H1 (cell line): ENCODE measurements around the gene NPHP4. TPM values are rescaled to one million over a fixed set of nuclear protein-coding genes. Genes with fewer than 3 reads are reported as not detected.

Experiments used
- CTCF ChIA-PET: fragments of 300-600 bp; sonication (Branson Sonifier 250); formaldehyde crosslinking; loops from one replicate; lab custom pipeline; 2021; ENCODE audit not compliant: partially characterized antibody; lab: Charles Lee
- POLR2A ChIA-PET: fragments of 300-600 bp; sonication (Branson Sonifier 250); formaldehyde crosslinking; loops from one replicate; lab custom pipeline; 2021; ENCODE audit warnings: inconsistent platforms; ENCODE audit not compliant: partially characterized antibody; lab: Charles Lee
- DNase-seq, 2 experiments: peaks; one replicate each; pipeline versions ENCODE4 v3.0.0 to v3.0.0-alpha.2; 2010 to 2022; ENCODE audit warnings: low spot score in 2 of 2, low read depth in 1 of 2, mixed read lengths in 1 of 2
- FAIRE-seq: peaks from 2 replicates; lab custom pipeline; 2011; peaks lifted over from hg19 to GRCh38; lab: Jason Lieb, UNC
- H2AFZ ChIP-seq: 2 replicates; pipeline ENCODE4 v1.8.1; 2012; ENCODE audit warnings: low read length, inconsistent platforms
- H2AK5ac ChIP-seq: 2 replicates; pipeline ENCODE4 v1.6.1; 2013; ENCODE audit warnings: low read depth, low read length
- H2BK120ac ChIP-seq: replicated peaks from 2 replicates; pipeline ENCODE3; 2013; ENCODE audit warnings: low read depth, low read length, inconsistent platforms
- H2BK12ac ChIP-seq: 2 replicates; pipeline ENCODE4 v1.6.1; 2013; ENCODE audit warnings: low read depth, low read length
- H2BK15ac ChIP-seq: 2 replicates; pipeline ENCODE4 v1.6.1; 2013; ENCODE audit warnings: low read length
- H2BK20ac ChIP-seq: 2 replicates; pipeline ENCODE4 v1.6.1; 2013; ENCODE audit warnings: low read length
- H2BK5ac ChIP-seq: 2 replicates; pipeline ENCODE4 v1.6.1; 2013; ENCODE audit warnings: low read depth, low read length
- H3K14ac ChIP-seq: 2 replicates; pipeline ENCODE4 v1.6.1; 2013; ENCODE audit warnings: inconsistent platforms; ENCODE audit not compliant: insufficient read length
- H3K18ac ChIP-seq: 2 replicates; pipeline ENCODE4 v1.6.1; 2013; ENCODE audit warnings: low read length; ENCODE audit errors: extremely low read depth
- H3K23ac ChIP-seq: 2 replicates; pipeline ENCODE4 v1.6.1; 2013; ENCODE audit warnings: inconsistent platforms; ENCODE audit not compliant: insufficient read length
- H3K23me2 ChIP-seq: 2 replicates; pipeline ENCODE4 v1.6.1; 2013; ENCODE audit warnings: low read depth, low read length
- H3K27ac ChIP-seq: 2 replicates; pipeline ENCODE4 v1.6.1; 2011; ENCODE audit warnings: low read depth, low read length, inconsistent platforms
- H3K27me3 ChIP-seq, 4 experiments: replicated peaks in 1 of 4; 1 replicate in 1 of 4; 2 replicates in 3 of 4; pipeline versions ENCODE4 v1.6.1 to v1.8.1; 2011 to 2013; ENCODE audit warnings: low read length in 3 of 4, mild to moderate bottlenecking in 3 of 4, inconsistent platforms in 2 of 4, mixed read lengths in 2 of 4, moderate library complexity in 1 of 4; ENCODE audit not compliant: control insufficient read depth in 3 of 4, insufficient read depth in 3 of 4; ENCODE audit errors: extremely low read depth in 1 of 4
- H3K36me3 ChIP-seq, 4 experiments: 2 replicates each; pipeline versions ENCODE4 v1.6.1 to v1.8.1; 2011 to 2013; ENCODE audit warnings: mild to moderate bottlenecking in 4 of 4, low read length in 3 of 4, moderate library complexity in 2 of 4, control low read depth in 1 of 4, inconsistent platforms in 1 of 4; ENCODE audit not compliant: insufficient read depth in 4 of 4, control insufficient read depth in 2 of 4
- H3K4ac ChIP-seq: replicated peaks from 2 replicates; pipeline ENCODE3; 2013; ENCODE audit warnings: low read length, low read depth, mixed read lengths, inconsistent platforms; ENCODE audit not compliant: insufficient read length
- H3K4me1 ChIP-seq, 4 experiments: replicated peaks in 1 of 4; 1 replicate in 1 of 4; 2 replicates in 3 of 4; pipeline versions ENCODE4 v1.6.1 to v1.8.1; 2011 to 2013; ENCODE audit warnings: low read length in 3 of 4, inconsistent platforms in 2 of 4, mixed read lengths in 1 of 4; ENCODE audit not compliant: insufficient read depth in 4 of 4, control insufficient read depth in 3 of 4
- H3K4me2 ChIP-seq, 2 experiments: 2 replicates each; pipeline versions ENCODE4 v1.6.1 to v1.8.1; 2011 to 2013; ENCODE audit warnings: low read depth in 2 of 2, low read length in 2 of 2, control low read depth in 1 of 2, inconsistent platforms in 1 of 2, mild to moderate bottlenecking in 1 of 2; ENCODE audit not compliant: insufficient read depth in 1 of 2
- H3K4me3 ChIP-seq, 4 experiments: fragments of 200-600, 300-600 bp in 1 of 4; sonication (generic), shearing (Covaris generic), sonication (Bioruptor Twin) in 1 of 4; 2 replicates each; pipeline versions ENCODE4 v1.5.1 to v1.8.1; 2011 to 2016; ENCODE audit warnings: low read length in 4 of 4, low read depth in 3 of 4, control low read depth in 2 of 4, inconsistent platforms in 2 of 4, mild to moderate bottlenecking in 2 of 4, mixed read lengths in 1 of 4, moderate library complexity in 1 of 4; ENCODE audit not compliant: insufficient read depth in 2 of 4; ENCODE audit errors: extremely low read depth in 1 of 4
- H3K56ac ChIP-seq: replicated peaks from 2 replicates; pipeline ENCODE3; 2013; ENCODE audit warnings: low read depth, mild to moderate bottlenecking, mixed read lengths, low read length, inconsistent platforms; ENCODE audit not compliant: insufficient read length
- H3K79me1 ChIP-seq: 2 replicates; pipeline ENCODE4 v1.6.1; 2013; ENCODE audit warnings: low read depth, low read length, control low read depth
- H3K79me2 ChIP-seq, 2 experiments: 2 replicates each; pipeline versions ENCODE4 v1.6.1 to v1.8.1; 2012 to 2013; ENCODE audit warnings: low read length in 2 of 2, mild to moderate bottlenecking in 2 of 2, inconsistent platforms in 1 of 2; ENCODE audit not compliant: insufficient read depth in 2 of 2, control insufficient read depth in 1 of 2
- H3K9ac ChIP-seq, 4 experiments: replicated peaks in 1 of 4; 1 replicate in 1 of 4; 2 replicates in 3 of 4; pipeline versions ENCODE4 v1.6.1 to v1.8.1; 2011 to 2013; ENCODE audit warnings: low read depth in 3 of 4, low read length in 3 of 4, control low read depth in 2 of 4, mild to moderate bottlenecking in 2 of 4, moderate library complexity in 2 of 4, inconsistent platforms in 1 of 4; ENCODE audit errors: extremely low read depth in 1 of 4
- H3K9me3 ChIP-seq, 2 experiments: 2 replicates each; pipeline versions ENCODE4 v1.6.1 to v1.8.1; 2012 to 2013; ENCODE audit warnings: mild to moderate bottlenecking in 2 of 2, moderate library complexity in 2 of 2, control low read depth in 1 of 2, inconsistent platforms in 1 of 2, low read depth in 1 of 2, low read length in 1 of 2, mixed read lengths in 1 of 2; ENCODE audit not compliant: insufficient read depth in 2 of 2
- H4K20me1 ChIP-seq, 2 experiments: replicated peaks in 1 of 2; 2 replicates each; pipeline versions ENCODE3 to v1.8.1; 2011 to 2013; ENCODE audit warnings: inconsistent platforms in 2 of 2, low read length in 2 of 2, mild to moderate bottlenecking in 1 of 2; ENCODE audit not compliant: insufficient read depth in 2 of 2, control insufficient read depth in 1 of 2
- H4K5ac ChIP-seq: 2 replicates; pipeline ENCODE4 v1.6.1; 2013; ENCODE audit warnings: low read length, low read depth, mixed read lengths, inconsistent platforms; ENCODE audit not compliant: insufficient read length
- H4K8ac ChIP-seq: 2 replicates; pipeline ENCODE4 v1.8.0; 2013; ENCODE audit warnings: mild to moderate bottlenecking, moderate library complexity, low read length, inconsistent platforms; ENCODE audit not compliant: insufficient read depth; ENCODE audit errors: extremely low read depth
- H4K91ac ChIP-seq: replicated peaks from 2 replicates; pipeline ENCODE3; 2013; ENCODE audit warnings: low read length, mixed read lengths, inconsistent platforms; ENCODE audit not compliant: insufficient read length
- ASH2L ChIP-seq: fragments of 200-600, 300-600 bp; sonication (generic); IDR thresholded peaks from one replicate; pipeline ENCODE4 v1.7.1; 2017; ENCODE audit warnings: low read length
- BACH1 ChIP-seq: IDR thresholded peaks from 2 replicates; pipeline ENCODE4 v1.6.1; 2012; ENCODE audit warnings: low read length, improper control_type of control experiment
- HDAC2 ChIP-seq, 2 experiments: fragments of 300-600 bp in 1 of 2; sonication (generic) in 1 of 2; IDR thresholded peaks; 2 replicates each; pipeline ENCODE4 v1.6.1; 2011 to 2012; ENCODE audit warnings: low read depth in 2 of 2, low read length in 2 of 2, mild to moderate bottlenecking in 2 of 2, moderate library complexity in 2 of 2, borderline replicate concordance in 1 of 2, inconsistent platforms in 1 of 2
- JUND ChIP-seq: IDR thresholded peaks from 2 replicates; pipeline ENCODE4 v1.6.1; 2011; ENCODE audit warnings: mild to moderate bottlenecking, improper control_type of control experiment, low read length
- KDM1A ChIP-seq: fragments of 200-600, 300-600 bp; sonication (generic); IDR thresholded peaks from 2 replicates; pipeline ENCODE4 v1.7.1; 2016; ENCODE audit warnings: mild to moderate bottlenecking, low read length, borderline replicate concordance
- SP4 ChIP-seq: IDR thresholded peaks from 2 replicates; pipeline ENCODE4 v1.6.1; 2012; ENCODE audit warnings: low read length, inconsistent platforms
- TAF7 ChIP-seq: optimal IDR thresholded peaks from 2 replicates; pipeline ENCODE3; 2011; ENCODE audit warnings: low read depth, mild to moderate bottlenecking, inconsistent platforms, low read length, moderate library complexity, borderline replicate concordance
- TBP ChIP-seq: IDR thresholded peaks from 2 replicates; pipeline ENCODE4 v1.6.1; 2011; ENCODE audit warnings: low read depth, low read length, improper control_type of control experiment
- WGBS, 2 experiments: shearing (Covaris generic) in 1 of 2; methylation state at CpG; one replicate each; pipeline versions ENCODE4 v1.1.6 to v1.1.7; 2013 to 2015; ENCODE audit warnings: low lambda C conversion rate in 2 of 2, mixed read lengths in 2 of 2, inconsistent platforms in 1 of 2, low coverage in 1 of 2, missing lambda C conversion rate in 1 of 2; ENCODE audit not compliant: insufficient replicate concordance in 2 of 2, insufficient coverage in 1 of 2, insufficient read length in 1 of 2; ENCODE audit errors: extremely low coverage in 1 of 2, missing lambda C conversion rate in 1 of 2; 5-methylcytosine and 5-hydroxymethylcytosine counted together
- polyA plus RNA-seq, 7 experiments: library from polyadenylated mRNA; depleted of rRNA in 3 of 7; stranded (reverse) in 5 of 7; unstranded in 2 of 7; fragments of >200 nt in 5 of 7; fragments of 200-250 nt in 2 of 7; gene quantifications; 1 replicate in 5 of 7; 2 replicates in 1 of 7; 4 replicates in 1 of 7; pipeline versions ENCODE4 v1.2.1 to v1.2.3, GENCODE V29; 2011 to 2013; ENCODE audit warnings: missing spikeins in 2 of 7, mixed read lengths in 2 of 7
- total RNA-seq: library from RNA; stranded (reverse); fragmentation: NEBNext Ultra II Directional; extraction: Animal tissue kit (Norgen Biotek cat#: 25700); gene quantifications from 2 replicates; pipeline ENCODE4 v1.2.1, GENCODE V29; 2021
- TF ChIP-seq, protein P1 (sequence below): IDR thresholded peaks from 2 replicates; pipeline ENCODE4 v1.6.1; 2012; ENCODE audit warnings: low read length, inconsistent platforms
- TF ChIP-seq, protein P2 (sequence below): IDR thresholded peaks from 2 replicates; pipeline ENCODE4 v1.6.1; 2012; ENCODE audit warnings: inconsistent platforms

Gene NPHP4
- total and polyA plus RNA-seq, 2 of the 8 experiments (the other 6 are each of a cell fraction or from before 2014, with no cell fraction given), result 5.8 to 14.0 TPM

DNA sequence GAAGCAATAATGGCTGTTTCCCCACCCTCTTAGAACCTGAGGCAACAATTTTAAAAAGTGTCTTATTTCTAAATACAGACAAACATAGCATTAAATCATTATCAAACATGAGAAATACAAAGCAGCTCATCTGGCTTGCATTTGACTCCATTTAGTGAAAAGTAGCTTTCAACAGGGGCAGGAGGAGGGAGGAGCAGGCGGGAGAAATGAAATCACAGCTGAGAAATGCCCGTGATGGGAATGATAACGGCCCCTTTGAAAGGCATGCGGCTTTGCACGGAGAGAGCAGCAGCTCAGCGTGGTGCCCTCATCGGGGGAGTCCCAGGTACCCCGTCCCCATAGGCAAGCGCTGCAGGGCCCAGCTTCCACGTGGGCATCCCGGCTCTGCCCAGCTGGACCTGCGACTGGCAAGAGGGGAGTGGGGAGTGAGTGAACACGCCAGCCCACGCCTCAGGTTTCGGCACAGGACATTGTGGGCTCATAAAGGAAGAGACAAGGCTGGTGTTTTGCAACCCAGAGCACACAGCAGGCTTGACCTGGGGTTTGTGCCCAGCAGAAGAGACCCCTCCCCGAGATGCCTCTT is 134.6 kb downstream of the NPHP4 start:
- H4K91ac ChIP-seq, result no peak overlapping the region
- CTCF ChIA-PET, result interaction anchor here (1.2 to 1.5 kb wide), 2 partner anchors 17 to 19 kb away, joined by 3 to 4 read pairs; no protein-coding TSS in a partner anchor
- TF ChIP-seq, protein P1, sequence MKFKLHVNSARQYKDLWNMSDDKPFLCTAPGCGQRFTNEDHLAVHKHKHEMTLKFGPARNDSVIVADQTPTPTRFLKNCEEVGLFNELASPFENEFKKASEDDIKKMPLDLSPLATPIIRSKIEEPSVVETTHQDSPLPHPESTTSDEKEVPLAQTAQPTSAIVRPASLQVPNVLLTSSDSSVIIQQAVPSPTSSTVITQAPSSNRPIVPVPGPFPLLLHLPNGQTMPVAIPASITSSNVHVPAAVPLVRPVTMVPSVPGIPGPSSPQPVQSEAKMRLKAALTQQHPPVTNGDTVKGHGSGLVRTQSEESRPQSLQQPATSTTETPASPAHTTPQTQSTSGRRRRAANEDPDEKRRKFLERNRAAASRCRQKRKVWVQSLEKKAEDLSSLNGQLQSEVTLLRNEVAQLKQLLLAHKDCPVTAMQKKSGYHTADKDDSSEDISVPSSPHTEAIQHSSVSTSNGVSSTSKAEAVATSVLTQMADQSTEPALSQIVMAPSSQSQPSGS, result no peak
- TF ChIP-seq BACH1, result no peak
- TF ChIP-seq, protein P2, sequence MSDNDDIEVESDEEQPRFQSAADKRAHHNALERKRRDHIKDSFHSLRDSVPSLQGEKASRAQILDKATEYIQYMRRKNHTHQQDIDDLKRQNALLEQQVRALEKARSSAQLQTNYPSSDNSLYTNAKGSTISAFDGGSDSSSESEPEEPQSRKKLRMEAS, result no peak
- TF ChIP-seq HDAC2 (IDR thresholded peaks at IDR 0.05; ENCODE audit: borderline replicate concordance in 1 of 2, low read depth in 2 of 2, low read length in 2 of 2), result no peak
- no peak for TF ChIP-seq JUND
- TF ChIP-seq ASH2L, result no peak
- no peak for TF ChIP-seq TBP
- no peak for TF ChIP-seq TAF7
- no peak for TF ChIP-seq KDM1A
- TF ChIP-seq SP4, result no peak

More for the DNA sequence above, 134.6 kb downstream of the NPHP4 start:
- Histone ChIP-seq H3K79me1 (no peaks in the 10 kb centered on the region), H3K27ac (no peak overlapping the region), H3K9me3 (no peaks in the 10 kb centered on the region; a peak in 1 of 4 replicates), H3K9ac (no peak overlapping the region), H3K79me2 (no peaks in the 10 kb centered on the region), H3K23ac (no peak overlapping the region), H2AK5ac (no peak overlapping the region), H4K8ac (no peak overlapping the region; the same call in 1 of the 2 replicates), H2BK20ac (no peak overlapping the region), H3K4me2 (no peak overlapping the region), H2AFZ (no peak overlapping the region), H3K4me1 (peaks cover 0 to 3% (median 0%) of the 10 kb centered on the region in 4 experiments; a peak in 2 of 7 replicates), H4K5ac (no peak overlapping the region), H3K36me3 (no peaks in the 10 kb centered on the region), H2BK5ac (no peak overlapping the region), H3K18ac (no peak overlapping the region), H4K20me1 (no peaks in the 10 kb centered on the region), H2BK120ac (no peak overlapping the region), H3K23me2 (no peaks in the 10 kb centered on the region), H3K14ac (no peak overlapping the region), H3K56ac (no peak overlapping the region), H3K27me3 (no peaks in the 10 kb centered on the region), H2BK15ac (no peak overlapping the region), H2BK12ac (no peak overlapping the region), H3K4me3 (no peak overlapping the region), H3K4ac (no peak overlapping the region)
- 87% methylated on average over 16 of the region's 16 CpGs; no CpG with 5 or more reads in 1 of the 2 experiments for WGBS, 2 experiments
- FAIRE-seq (no peak), DNase-seq (no peak)
- POLR2A ChIA-PET, result no interaction called here
